Ureter (tissue), 1 donor: Measurements from ENCODE around the gene RAB20. TPM values are rescaled to one million over a fixed set of nuclear protein-coding genes. Genes with fewer than 3 reads are reported as not detected.
A peak's percentile ranks its signal among the peaks of the same experiment; 100 is the strongest.
"Not testable (repeated sequence)": the region's sequence is repeated elsewhere in the genome, so short reads cannot be mapped to it uniquely, and the experiment has no call there.

Experiments
- DNase-seq: peaks from one replicate; pipeline ENCODE4 v3.0.0-alpha.2; 2020; ENCODE audit warnings: low spot score
- total RNA-seq: library from RNA; stranded (reverse); gene quantifications from one replicate; pipeline ENCODE4 v1.2.4, GENCODE V29; 2023
- donor health status: DM: yes; HTN: yes; CAD: no.

RAB20 gene
- total RNA-seq, 1 donor from 2014 or later, result 35.4 TPM

- DNase-seq, result no peak
These were observed 6.6 kb downstream of the RAB20 start for GRCh38 chr13:110554946-110555345.

- no peak for DNase-seq
These were observed 7.2 kb downstream of the RAB20 start for GRCh38 chr13:110554227-110554836.

- no peak for DNase-seq
These were observed 8.1 kb downstream of the RAB20 start for GRCh38 chr13:110553417-110553816.

- no peak for DNase-seq
These were observed 8.8 kb downstream of the RAB20 start for GRCh38 chr13:110552767-110553166.

- no peak for DNase-seq
These were observed 10.2 kb downstream of the RAB20 start for GRCh38 chr13:110551284-110551683.

- no peak for DNase-seq
These were observed 11.7 kb downstream of the RAB20 start for GRCh38 chr13:110549795-110550160.

- DNase-seq, result no peak
These were observed 12.4 kb downstream of the RAB20 start for GRCh38 chr13:110548891-110549794.

- peak; percentile 77 for DNase-seq
These were observed 14.6 kb downstream of the RAB20 start for GRCh38 chr13:110546926-110547325.

- no peak for DNase-seq
These were observed 15.1 kb downstream of the RAB20 start for GRCh38 chr13:110546378-110546777.

GRCh38 chr13:110542169-110542796, 19.2 kb downstream of the RAB20 start:
- DNase-seq, result no peak

GRCh38 chr13:110541526-110541920, 20.0 kb downstream of the RAB20 start:
- DNase-seq, result no peak

- no peak for DNase-seq
These were observed 20.5 kb downstream of the RAB20 start for GRCh38 chr13:110540871-110541525.

GRCh38 chr13:110539894-110540293, 21.6 kb downstream of the RAB20 start:
- no peak for DNase-seq

- no peak for DNase-seq
These were observed 22.9 kb downstream of the RAB20 start for GRCh38 chr13:110538632-110539031.

- DNase-seq, result no peak
These were observed 25.4 kb downstream of the RAB20 start for GRCh38 chr13:110536006-110536693.

- DNase-seq, result no peak
These were observed 26.0 kb downstream of the RAB20 start for GRCh38 chr13:110535526-110535925.

GRCh38 chr13:110533771-110534670, 27.5 kb downstream of the RAB20 start:
- no peak for DNase-seq

- not testable (repeated sequence) for DNase-seq
These were observed 29.3 kb downstream of the RAB20 start for GRCh38 chr13:110532258-110532657.

GRCh38 chr13:110531671-110532083, 29.8 kb downstream of the RAB20 start:
- no peak for DNase-seq

GRCh38 chr13:110531100-110531499, 30.4 kb downstream of the RAB20 start:
- no peak for DNase-seq
